SK-N-SH (cell line): ENCODE results near the gene PXK.

Experiments
- CTCF ChIP-seq: fragments of 200-600 bp; sonication (generic); IDR thresholded peaks from 2 replicates; pipeline ENCODE4 v1.6.1; 2017; ENCODE audit warnings: antibody characterized with exemption, mild to moderate bottlenecking, moderate library complexity
- POLR2AphosphoS5 ChIP-seq: IDR thresholded peaks from 2 replicates; pipeline ENCODE4 v1.6.1; 2012; ENCODE audit warnings: low read depth, low read length
- TCF12 ChIP-seq: IDR thresholded peaks from 2 replicates; pipeline ENCODE4 v1.4.0; 2012
- TEAD4 ChIP-seq: IDR thresholded peaks from 2 replicates; pipeline ENCODE4 v1.4.0; 2012; ENCODE audit warnings: mild to moderate bottlenecking, borderline replicate concordance; ENCODE audit not compliant: insufficient read depth

GRCh38 chr3:58474348-58474911 is 141.7 kb downstream of the PXK start:
- no peak for TF ChIP-seq TEAD4
- TF ChIP-seq CTCF: no peak
- no peak for TF ChIP-seq TCF12
- TF ChIP-seq POLR2AphosphoS5: no peak
